ENCODE measurements around the gene RNF220. TPM values are rescaled to one million over a fixed set of nuclear protein-coding genes. Genes with fewer than 3 reads are reported as not detected.

RNF220 gene
- total RNA-seq, 1 experiment from 2014 or later = 66.6 TPM

DNA sequence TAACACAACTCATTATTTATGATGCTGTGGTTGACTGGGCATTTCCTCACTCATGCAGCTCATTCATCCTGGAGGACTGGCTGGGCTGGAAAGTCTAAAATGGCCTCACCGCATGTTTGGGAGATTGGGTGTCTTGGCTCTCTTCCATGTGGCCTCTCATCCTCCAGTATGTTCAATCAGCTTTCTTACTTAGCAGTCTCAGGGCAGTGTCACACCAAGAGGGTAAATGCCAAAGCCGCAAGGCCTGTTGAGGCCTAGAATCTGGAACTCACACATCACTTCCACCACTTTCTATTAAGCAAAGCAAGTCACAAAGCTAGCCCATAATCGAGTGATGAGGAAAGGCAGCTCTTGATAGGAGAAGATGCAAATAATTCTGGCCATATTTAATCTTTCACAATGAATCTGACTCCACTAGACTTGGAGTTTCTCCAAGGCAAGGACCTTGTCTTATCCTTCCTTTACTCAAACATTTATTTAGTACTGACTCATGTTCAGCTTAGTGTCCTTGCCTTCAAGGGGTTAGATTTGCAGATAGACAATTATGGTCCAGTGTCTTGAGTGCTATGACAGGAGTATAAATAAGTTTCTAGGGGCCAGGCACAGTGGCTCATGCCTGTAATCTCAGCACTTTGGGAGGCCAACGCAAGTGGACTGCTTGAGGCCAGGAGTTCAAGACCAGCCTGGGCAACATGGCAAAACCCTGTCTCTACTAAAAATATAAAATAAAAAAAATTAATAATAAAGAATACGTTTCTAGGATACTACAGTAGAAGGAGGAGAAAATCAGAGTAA lies 224.1 kb downstream of the RNF220 start:
- Histone ChIP-seq H3K79me2 (ENCODE audit: low read length) (peaks cover 18% of the 10 kb centered on the region), H3F3A (ENCODE audit: low read length, unreplicated experiment) (peaks cover 14% of the 10 kb centered on the region), H3K9me3 (ENCODE audit: low read length) (no peaks in the 10 kb centered on the region), H3K4me2 (ENCODE audit: low read length) (peak overlapping the region; percentile 45; the same call in 1 of the 2 replicates), H3K27me3 (ENCODE audit: low read length) (no peaks in the 10 kb centered on the region), H3K9ac (ENCODE audit: low read length) (no peak overlapping the region), H3K9me2 (replicated peaks; ENCODE audit: low read length) (no peaks in the 10 kb centered on the region), H2AFZ (ENCODE audit: low read length) (no peak overlapping the region), H3K4me1 (ENCODE audit: insufficient read depth, low read length) (peaks cover 42% of the 10 kb centered on the region), H3K4me3 (ENCODE audit: low read length) (no peak overlapping the region), H4K20me1 (ENCODE audit: low read length) (no peaks in the 10 kb centered on the region), H3K36me3 (ENCODE audit: low read depth, low read length) (no peaks in the 10 kb centered on the region; the same call in 1 of the 2 replicates), H3K27ac (ENCODE audit: low read length) (peak overlapping the region; percentile 83)
- ChIA-PET POLR2A (ENCODE audit: unreplicated experiment) (interaction anchor here (0.9 kb wide), 1 partner anchor 13 kb away, joined by 3 read pairs; no protein-coding TSS in a partner anchor), CTCF (no interaction called here)
- BruUV-seq (replicated peaks) = no TSS peak
- ATAC-seq (peak; percentile 32), DNase-seq (peak; percentile 89)
- no peak for TF ChIP-seq EZH2phosphoT487 (IDR thresholded peaks at IDR 0.05; ENCODE audit: borderline replicate concordance, low read length)
- no peak for TF ChIP-seq EZH2 (IDR thresholded peaks at IDR 0.05; ENCODE audit: low read length, unreplicated experiment)
- TF ChIP-seq, protein P1, sequence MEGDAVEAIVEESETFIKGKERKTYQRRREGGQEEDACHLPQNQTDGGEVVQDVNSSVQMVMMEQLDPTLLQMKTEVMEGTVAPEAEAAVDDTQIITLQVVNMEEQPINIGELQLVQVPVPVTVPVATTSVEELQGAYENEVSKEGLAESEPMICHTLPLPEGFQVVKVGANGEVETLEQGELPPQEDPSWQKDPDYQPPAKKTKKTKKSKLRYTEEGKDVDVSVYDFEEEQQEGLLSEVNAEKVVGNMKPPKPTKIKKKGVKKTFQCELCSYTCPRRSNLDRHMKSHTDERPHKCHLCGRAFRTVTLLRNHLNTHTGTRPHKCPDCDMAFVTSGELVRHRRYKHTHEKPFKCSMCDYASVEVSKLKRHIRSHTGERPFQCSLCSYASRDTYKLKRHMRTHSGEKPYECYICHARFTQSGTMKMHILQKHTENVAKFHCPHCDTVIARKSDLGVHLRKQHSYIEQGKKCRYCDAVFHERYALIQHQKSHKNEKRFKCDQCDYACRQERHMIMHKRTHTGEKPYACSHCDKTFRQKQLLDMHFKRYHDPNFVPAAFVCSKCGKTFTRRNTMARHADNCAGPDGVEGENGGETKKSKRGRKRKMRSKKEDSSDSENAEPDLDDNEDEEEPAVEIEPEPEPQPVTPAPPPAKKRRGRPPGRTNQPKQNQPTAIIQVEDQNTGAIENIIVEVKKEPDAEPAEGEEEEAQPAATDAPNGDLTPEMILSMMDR (conservative IDR thresholded peaks at IDR 0.05; ENCODE audit: low read depth, low read length) = no peak
- intact Hi-C loops (cut with micrococcal nuclease) = no loop called here

DNA sequence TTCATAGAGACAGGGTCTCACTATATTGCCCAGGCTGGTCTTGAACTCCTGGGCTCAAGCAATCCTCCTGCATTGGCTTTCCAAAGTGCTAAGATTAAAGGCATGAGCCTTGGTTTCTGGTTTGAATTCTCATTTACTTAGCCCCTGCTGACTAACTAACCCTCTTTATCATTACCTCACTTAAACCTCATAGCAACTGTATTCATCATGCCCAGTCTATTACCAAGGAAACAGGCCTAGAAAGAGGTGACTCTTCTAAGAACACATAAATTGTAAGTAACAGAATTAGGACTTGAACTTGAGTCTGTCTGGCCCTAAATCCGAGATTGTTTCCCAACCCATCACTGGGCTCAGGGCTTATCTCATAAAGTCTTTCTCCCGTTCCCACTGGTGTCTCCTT lies 225.1 kb downstream of the RNF220 start:
- Histone ChIP-seq H3K27ac (ENCODE audit: low read length) (peak overlapping the region; percentile 83), H3F3A (ENCODE audit: low read length, unreplicated experiment) (peaks cover 14% of the 10 kb centered on the region), H3K4me2 (ENCODE audit: low read length) (0 out of 2 replicates have a peak overlapping the region, but pooled peaks have one; percentile 45), H2AFZ (ENCODE audit: low read length) (no peak overlapping the region), H3K9ac (ENCODE audit: low read length) (no peak overlapping the region), H3K9me3 (ENCODE audit: low read length) (no peaks in the 10 kb centered on the region), H3K4me3 (ENCODE audit: low read length) (no peak overlapping the region), H3K27me3 (ENCODE audit: low read length) (no peaks in the 10 kb centered on the region), H3K79me2 (ENCODE audit: low read length) (peaks cover 22% of the 10 kb centered on the region), H3K9me2 (replicated peaks; ENCODE audit: low read length) (no peaks in the 10 kb centered on the region), H3K4me1 (ENCODE audit: insufficient read depth, low read length) (peaks cover 42% of the 10 kb centered on the region), H4K20me1 (ENCODE audit: low read length) (no peaks in the 10 kb centered on the region), H3K36me3 (ENCODE audit: low read depth, low read length) (peaks cover 8% of the 10 kb centered on the region; the same call in 1 of the 2 replicates)
- no peak for ATAC-seq
- POLR2A ChIA-PET (ENCODE audit: unreplicated experiment) = interaction anchor here (0.9 kb wide), 1 partner anchor 12 kb away, joined by 3 read pairs; no protein-coding TSS in a partner anchor
- TF ChIP-seq EZH2 (IDR thresholded peaks at IDR 0.05; ENCODE audit: low read length, unreplicated experiment) = no peak
- no peak for TF ChIP-seq EZH2phosphoT487 (IDR thresholded peaks at IDR 0.05; ENCODE audit: borderline replicate concordance, low read length)
- TF ChIP-seq, protein P1 (conservative IDR thresholded peaks at IDR 0.05; ENCODE audit: low read depth, low read length) = no peak
- no peak for DNase-seq
- BruUV-seq (replicated peaks) = no TSS peak
- CTCF ChIA-PET = no interaction called here
- intact Hi-C loops (cut with micrococcal nuclease) = no loop called here

DNA sequence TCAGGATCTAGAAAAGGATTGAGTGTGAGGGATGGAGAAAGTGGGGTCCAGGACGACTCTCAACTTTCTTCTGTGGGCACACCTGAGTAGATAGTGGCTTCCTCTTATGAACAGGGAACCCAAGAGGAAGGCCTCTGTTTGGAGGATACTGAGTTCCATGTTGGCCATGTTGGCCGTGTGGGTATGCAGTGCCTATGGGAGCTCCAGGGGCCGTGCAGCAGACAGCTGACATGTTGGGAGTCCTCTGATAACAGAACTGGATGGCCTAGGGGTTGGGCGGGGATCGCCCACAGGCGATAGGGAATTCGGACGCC lies 226.2 kb downstream of the RNF220 start:
- ChIA-PET CTCF (interaction anchor here (1.5 kb wide), 1 partner anchor 22 kb away, joined by 5 read pairs; no protein-coding TSS in a partner anchor), POLR2A (ENCODE audit: unreplicated experiment) (no interaction called here)
- no peaks in the 10 kb centered on the region for H3K9me3 ChIP-seq (ENCODE audit: low read length)
- peaks cover 22% of the 10 kb centered on the region for H3K79me2 ChIP-seq (ENCODE audit: low read length)
- H3K4me3 ChIP-seq (ENCODE audit: low read length) = peak overlapping the region; percentile 80
- DNase-seq (no peak), ATAC-seq (no peak)
- no peaks in the 10 kb centered on the region for H4K20me1 ChIP-seq (ENCODE audit: low read length)
- H3K4me2 ChIP-seq (ENCODE audit: low read length) = peak overlapping the region; percentile 96
- BruUV-seq (replicated peaks) = TSS peak; percentile 75
- H3K27ac ChIP-seq (ENCODE audit: low read length) = peak overlapping the region; percentile 77
- peaks cover 14% of the 10 kb centered on the region; the same call in 1 of the 2 replicates for H3K36me3 ChIP-seq (ENCODE audit: low read depth, low read length)
- H3K27me3 ChIP-seq (ENCODE audit: low read length) = no peaks in the 10 kb centered on the region
- intact Hi-C loops (cut with micrococcal nuclease) = no loop called here
- H2AFZ ChIP-seq (ENCODE audit: low read length) = peak overlapping the region; percentile 85
- H3K9ac ChIP-seq (ENCODE audit: low read length) = peak overlapping the region; percentile 87
- peaks cover 42% of the 10 kb centered on the region for H3K4me1 ChIP-seq (ENCODE audit: insufficient read depth, low read length)
- no peaks in the 10 kb centered on the region for H3K9me2 ChIP-seq (replicated peaks; ENCODE audit: low read length)
- TF ChIP-seq EZH2 (IDR thresholded peaks at IDR 0.05; ENCODE audit: low read length, unreplicated experiment) (no peak), EZH2phosphoT487 (IDR thresholded peaks at IDR 0.05; ENCODE audit: borderline replicate concordance, low read length) (no peak)
- TF ChIP-seq, protein P1 (conservative IDR thresholded peaks at IDR 0.05; ENCODE audit: low read depth, low read length) = no peak
- peaks cover 14% of the 10 kb centered on the region for H3F3A ChIP-seq (ENCODE audit: low read length, unreplicated experiment)
